ENCODE data around the gene DYRK1A.

The DYRK1A gene

GRCh38 chr21:37416914-37417313, 50.3 kb downstream of the DYRK1A start:
- no peak for TF ChIP-seq POLR2A (IDR thresholded peaks at IDR 0.05; ENCODE audit: extremely low read depth, insufficient read length)
- no peak for TF ChIP-seq CTCF (IDR thresholded peaks at IDR 0.05; ENCODE audit: low read depth, low read length)
- TF ChIP-seq MYC (IDR thresholded peaks at IDR 0.05; ENCODE audit: low read depth, low read length) = no peak
- no peak for TF ChIP-seq MAX (IDR thresholded peaks at IDR 0.05; ENCODE audit: low read depth, low read length)
- no peak overlapping the region for H3K4me3 ChIP-seq (ENCODE audit: low read depth, low read length)
- DNase-seq (ENCODE audit: low read depth) = no peak

- TF ChIP-seq MAX (IDR thresholded peaks at IDR 0.05; ENCODE audit: low read depth, low read length) (no peak), MYC (IDR thresholded peaks at IDR 0.05; ENCODE audit: low read depth, low read length) (no peak), CTCF (IDR thresholded peaks at IDR 0.05; ENCODE audit: low read depth, low read length) (no peak), POLR2A (IDR thresholded peaks at IDR 0.05; ENCODE audit: extremely low read depth, insufficient read length) (no peak)
- DNase-seq (ENCODE audit: low read depth) = no peak
Measured at GRCh38 chr21:37419228-37419906, 52.8 kb downstream of the DYRK1A start.

GRCh38 chr21:37421306-37421705, 54.7 kb downstream of the DYRK1A start:
- no peak for DNase-seq (ENCODE audit: low read depth)
- no peak overlapping the region for H3K4me3 ChIP-seq (ENCODE audit: low read depth, low read length)
- TF ChIP-seq MAX (IDR thresholded peaks at IDR 0.05; ENCODE audit: low read depth, low read length) (no peak), POLR2A (IDR thresholded peaks at IDR 0.05; ENCODE audit: extremely low read depth, insufficient read length) (no peak), MYC (IDR thresholded peaks at IDR 0.05; ENCODE audit: low read depth, low read length) (no peak), CTCF (IDR thresholded peaks at IDR 0.05; ENCODE audit: low read depth, low read length) (no peak)

More at GRCh38 chr21:37419228-37419906, 52.8 kb downstream of the DYRK1A start:
- H3K4me3 ChIP-seq (ENCODE audit: low read depth, low read length) = no peak overlapping the region

GRCh38 chr21:37422382-37422781, 55.8 kb downstream of the DYRK1A start:
- no peak overlapping the region for H3K4me3 ChIP-seq (ENCODE audit: low read depth, low read length)
- no peak for DNase-seq (ENCODE audit: low read depth)
- TF ChIP-seq CTCF (IDR thresholded peaks at IDR 0.05; ENCODE audit: low read depth, low read length) (no peak), MAX (IDR thresholded peaks at IDR 0.05; ENCODE audit: low read depth, low read length) (no peak), POLR2A (IDR thresholded peaks at IDR 0.05; ENCODE audit: extremely low read depth, insufficient read length) (no peak), MYC (IDR thresholded peaks at IDR 0.05; ENCODE audit: low read depth, low read length) (no peak)

GRCh38 chr21:37423103-37423502, 56.5 kb downstream of the DYRK1A start:
- no peak overlapping the region for H3K4me3 ChIP-seq (ENCODE audit: low read depth, low read length)
- DNase-seq (ENCODE audit: low read depth) = no peak
- TF ChIP-seq POLR2A (IDR thresholded peaks at IDR 0.05; ENCODE audit: extremely low read depth, insufficient read length) (no peak), CTCF (IDR thresholded peaks at IDR 0.05; ENCODE audit: low read depth, low read length) (no peak)

GRCh38 chr21:37424396-37424795, 57.8 kb downstream of the DYRK1A start:
- no peak overlapping the region for H3K4me3 ChIP-seq (ENCODE audit: low read depth, low read length)
- TF ChIP-seq MAX (IDR thresholded peaks at IDR 0.05; ENCODE audit: low read depth, low read length) (no peak), CTCF (IDR thresholded peaks at IDR 0.05; ENCODE audit: low read depth, low read length) (no peak), MYC (IDR thresholded peaks at IDR 0.05; ENCODE audit: low read depth, low read length) (no peak), POLR2A (IDR thresholded peaks at IDR 0.05; ENCODE audit: extremely low read depth, insufficient read length) (no peak)
- no peak for DNase-seq (ENCODE audit: low read depth)

All from NB4 (cell line).